ENCODE measurements around the gene GSTM5. TPM values are rescaled to one million over a fixed set of nuclear protein-coding genes. Genes with fewer than 3 reads are reported as not detected.

GSTM5 gene
- polyA plus RNA-seq, 1 experiment = 12.5 TPM

GRCh38 chr1:109749221-109749620 is 37.2 kb downstream of the GSTM5 start:
- Histone ChIP-seq H3K9me3 (ENCODE audit: control insufficient read depth, insufficient read depth, low read length) (peaks cover 9% of the 10 kb centered on the region), H3K27me3 (ENCODE audit: control insufficient read depth, insufficient read depth, low read length) (peaks cover 35% of the 10 kb centered on the region), H3K27ac (ENCODE audit: low read depth, low read length) (no peak overlapping the region), H3K4me3 (ENCODE audit: low read depth, low read length) (no peak overlapping the region)
- ChIA-PET POLR2A (interaction anchor here (0.6 to 0.9 kb wide), 2 partner anchors 10 to 40 kb away, joined by 3 to 8 read pairs; no protein-coding TSS in a partner anchor), CTCF (interaction anchor here (1.1 to 1.3 kb wide), 3 partner anchors 25 to 217 kb away, joined by 3 to 4 read pairs (median 3); no protein-coding TSS in a partner anchor)
- TF ChIP-seq, protein P1, sequence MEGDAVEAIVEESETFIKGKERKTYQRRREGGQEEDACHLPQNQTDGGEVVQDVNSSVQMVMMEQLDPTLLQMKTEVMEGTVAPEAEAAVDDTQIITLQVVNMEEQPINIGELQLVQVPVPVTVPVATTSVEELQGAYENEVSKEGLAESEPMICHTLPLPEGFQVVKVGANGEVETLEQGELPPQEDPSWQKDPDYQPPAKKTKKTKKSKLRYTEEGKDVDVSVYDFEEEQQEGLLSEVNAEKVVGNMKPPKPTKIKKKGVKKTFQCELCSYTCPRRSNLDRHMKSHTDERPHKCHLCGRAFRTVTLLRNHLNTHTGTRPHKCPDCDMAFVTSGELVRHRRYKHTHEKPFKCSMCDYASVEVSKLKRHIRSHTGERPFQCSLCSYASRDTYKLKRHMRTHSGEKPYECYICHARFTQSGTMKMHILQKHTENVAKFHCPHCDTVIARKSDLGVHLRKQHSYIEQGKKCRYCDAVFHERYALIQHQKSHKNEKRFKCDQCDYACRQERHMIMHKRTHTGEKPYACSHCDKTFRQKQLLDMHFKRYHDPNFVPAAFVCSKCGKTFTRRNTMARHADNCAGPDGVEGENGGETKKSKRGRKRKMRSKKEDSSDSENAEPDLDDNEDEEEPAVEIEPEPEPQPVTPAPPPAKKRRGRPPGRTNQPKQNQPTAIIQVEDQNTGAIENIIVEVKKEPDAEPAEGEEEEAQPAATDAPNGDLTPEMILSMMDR (IDR thresholded peaks at IDR 0.05; ENCODE audit: low read depth, low read length) = no peak
- no peak for DNase-seq (ENCODE audit: low read depth, low spot score)

DNA sequence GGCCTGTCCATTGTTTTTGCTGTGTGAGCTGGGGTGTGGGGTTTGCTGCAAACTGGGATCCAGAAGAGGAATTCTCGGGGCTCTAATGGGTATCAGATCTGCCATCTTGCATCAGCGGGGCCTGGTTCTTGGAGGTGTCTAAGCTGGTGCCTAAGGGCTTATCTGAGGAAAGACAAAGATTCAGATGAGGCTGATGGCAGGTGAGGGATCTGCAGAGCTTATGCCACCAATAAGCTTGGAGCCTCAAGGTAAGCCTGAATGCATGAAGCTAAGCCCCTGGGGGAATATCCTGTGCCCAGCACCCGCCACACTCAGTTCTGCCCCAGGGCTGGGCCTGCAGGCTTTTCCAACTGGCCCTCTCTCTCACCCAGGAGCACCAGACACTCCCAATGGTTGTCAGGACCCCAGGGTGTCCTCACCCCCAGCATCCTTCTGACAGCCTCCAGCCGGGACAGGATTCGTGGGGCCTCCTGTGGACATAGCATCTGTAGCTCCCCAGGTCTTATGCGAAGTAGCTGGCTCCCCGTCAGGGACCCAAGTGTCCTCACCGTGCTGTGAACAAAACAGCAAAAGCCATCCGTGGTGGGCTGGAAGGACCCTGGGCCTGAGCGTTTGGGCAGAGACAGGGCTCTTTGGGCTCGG is 38.3 kb downstream of the GSTM5 start:
- ChIA-PET POLR2A (no interaction called here), CTCF (interaction anchor here (0.9 to 1.8 kb wide), 3 partner anchors 108 to 205 kb away, joined by 3 to 7 read pairs (median 3); no protein-coding TSS in a partner anchor)
- Histone ChIP-seq H3K4me3 (ENCODE audit: low read depth, low read length) (no peak overlapping the region), H3K27me3 (ENCODE audit: control insufficient read depth, insufficient read depth, low read length) (peaks cover 35% of the 10 kb centered on the region), H3K9me3 (ENCODE audit: control insufficient read depth, insufficient read depth, low read length) (peaks cover 9% of the 10 kb centered on the region), H3K27ac (ENCODE audit: low read depth, low read length) (no peak overlapping the region)
- no peak for DNase-seq (ENCODE audit: low read depth, low spot score)
- TF ChIP-seq, protein P1 (IDR thresholded peaks at IDR 0.05; ENCODE audit: low read depth, low read length) = no peak

DNA sequence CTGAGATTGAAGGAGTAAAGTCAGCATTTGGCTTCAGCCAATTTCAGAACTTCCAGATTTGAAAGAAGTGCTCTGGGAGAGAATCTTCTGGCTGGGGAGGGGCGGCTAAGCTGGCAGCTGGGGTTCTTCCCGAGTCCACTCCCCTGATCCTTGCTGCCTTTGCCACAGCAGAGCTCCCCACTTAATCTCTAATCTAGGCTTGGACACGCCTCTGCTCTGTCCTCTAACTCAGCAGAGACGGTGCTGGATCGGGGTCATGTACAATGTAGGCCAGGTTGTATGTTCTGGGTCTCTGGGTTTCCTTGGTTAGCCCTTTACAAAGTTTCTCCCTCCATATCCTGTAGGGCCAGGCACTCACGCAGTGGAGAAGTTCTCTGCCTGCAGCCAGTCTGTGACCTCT is 38.9 kb downstream of the GSTM5 start:
- no peak for DNase-seq (ENCODE audit: low read depth, low spot score)
- H3K27me3 ChIP-seq (ENCODE audit: control insufficient read depth, insufficient read depth, low read length) = peaks cover 35% of the 10 kb centered on the region
- ChIA-PET POLR2A (no interaction called here), CTCF (interaction anchor here (0.9 to 1.8 kb wide), 3 partner anchors 108 to 205 kb away, joined by 3 to 7 read pairs (median 3); no protein-coding TSS in a partner anchor)
- TF ChIP-seq, protein P1 (IDR thresholded peaks at IDR 0.05; ENCODE audit: low read depth, low read length) = no peak
- H3K9me3 ChIP-seq (ENCODE audit: control insufficient read depth, insufficient read depth, low read length) = peaks cover 9% of the 10 kb centered on the region
- H3K4me3 ChIP-seq (ENCODE audit: low read depth, low read length) = no peak overlapping the region
- H3K27ac ChIP-seq (ENCODE audit: low read depth, low read length) = no peak overlapping the region

DNA sequence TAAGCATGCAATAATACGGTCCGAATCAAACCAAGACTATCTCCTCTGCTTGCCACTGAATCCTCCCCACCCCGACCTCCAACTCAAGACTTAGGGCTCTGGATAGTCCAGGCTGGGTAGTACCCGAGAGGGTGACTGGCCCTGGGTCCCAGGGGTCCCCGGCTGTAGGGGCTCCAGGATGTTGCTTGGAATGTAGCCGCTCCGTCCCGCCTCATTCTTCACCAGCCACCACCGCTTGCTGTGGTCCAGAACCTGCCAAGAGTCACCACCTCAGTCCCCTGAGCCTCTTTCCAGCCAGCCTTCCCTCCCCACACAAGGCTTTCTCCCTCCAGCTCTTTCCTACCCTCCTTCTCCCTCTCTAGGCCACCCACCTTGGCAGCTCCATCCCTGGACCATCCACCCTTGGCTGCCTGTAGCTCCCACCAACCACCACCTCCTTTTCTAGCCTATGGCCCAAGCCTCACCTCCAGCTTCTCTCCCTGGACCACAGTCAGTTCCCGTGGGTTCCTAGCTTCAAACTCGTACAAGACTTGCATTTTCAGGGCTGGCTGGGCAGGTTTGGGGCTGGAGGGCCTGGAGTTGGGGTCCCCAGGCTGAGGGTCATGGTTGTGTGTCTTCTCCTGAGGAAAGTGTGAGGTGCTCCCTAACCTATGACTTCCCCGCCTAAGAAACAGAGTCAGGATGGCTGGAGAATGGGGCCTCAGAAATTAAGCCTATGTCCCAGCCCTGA is 39.6 kb downstream of the GSTM5 start:
- CTCF ChIA-PET = interaction anchor here (0.9 to 1.8 kb wide), 2 partner anchors 112 to 206 kb away, joined by 3 to 7 read pairs; no protein-coding TSS in a partner anchor
- TF ChIP-seq, protein P1 (IDR thresholded peaks at IDR 0.05; ENCODE audit: low read depth, low read length) = no peak
- H3K9me3 ChIP-seq (ENCODE audit: control insufficient read depth, insufficient read depth, low read length) = peaks cover 9% of the 10 kb centered on the region
- H3K27me3 ChIP-seq (ENCODE audit: control insufficient read depth, insufficient read depth, low read length) = peaks cover 35% of the 10 kb centered on the region
- H3K4me3 ChIP-seq (ENCODE audit: low read depth, low read length) = no peak overlapping the region
- POLR2A ChIA-PET = interaction anchor here (0.5 kb wide), 1 partner anchor 906 kb away, joined by 3 read pairs; no protein-coding TSS in a partner anchor
- H3K27ac ChIP-seq (ENCODE audit: low read depth, low read length) = no peak overlapping the region
- DNase-seq (ENCODE audit: low read depth, low spot score) = no peak

All from AG04450 (cell line).